SK-N-SH (cell line): ENCODE results near the gene AGBL1. TPM values are rescaled to one million over a fixed set of nuclear protein-coding genes. Genes with fewer than 3 reads are reported as not detected.

ENCODE experiments used
- CTCF ChIA-PET: fragments of 300-600, 350-600 bp; formaldehyde crosslinking; extraction: SDS; loops from one replicate; lab custom pipeline; 2021; lab: Yijun Ruan, JAX
- POLR2A ChIA-PET: fragments of 350-600 bp; sonication (Branson Sonifier 250); formaldehyde crosslinking; extraction: SDS; loops from one replicate; lab custom pipeline; 2020; ENCODE audit warnings: antibody characterized with exemption, inconsistent platforms; lab: Yijun Ruan, JAX
- DNase-seq: peaks from one replicate; pipeline ENCODE4 v3.0.0; 2012
- H2AFZ ChIP-seq: fragments of 200-600 bp; sonication (generic); 2 replicates; pipeline ENCODE4 v1.8.1; 2016; ENCODE audit warnings: antibody characterized with exemption, mild to moderate bottlenecking, low read depth
- H3F3A ChIP-seq: fragments of 200-600 bp; sonication (generic); replicated peaks from 2 replicates; pipeline ENCODE3; 2016; ENCODE audit warnings: antibody characterized with exemption, mild to moderate bottlenecking; ENCODE audit not compliant: insufficient read depth
- H3K27ac ChIP-seq, 2 experiments: fragments of 200-500 bp in 1 of 2; fragments of 200-600 bp in 1 of 2; sonication (Bioruptor generic) in 1 of 2; sonication (generic), shearing (Covaris generic) in 1 of 2; 2 replicates each; pipeline versions ENCODE4 v1.5.1 to v1.6.1; 2014 to 2016; ENCODE audit warnings: low read depth in 2 of 2, inconsistent platforms in 1 of 2, low read length in 1 of 2, mild to moderate bottlenecking in 1 of 2, mixed read lengths in 1 of 2
- H3K27me3 ChIP-seq: fragments of 200-600 bp; sonication (generic), shearing (Covaris generic); 2 replicates; pipeline ENCODE4 v1.6.1; 2016; ENCODE audit warnings: mixed run types; ENCODE audit not compliant: insufficient read depth
- H3K36me3 ChIP-seq, 2 experiments: fragments of 200-500 bp in 1 of 2; fragments of 200-600 bp in 1 of 2; sonication (Bioruptor generic) in 1 of 2; sonication (generic) in 1 of 2; replicated peaks in 1 of 2; 2 replicates each; pipeline versions ENCODE3 to v1.5.1; 2014 to 2016; ENCODE audit warnings: low read length in 1 of 2, mild to moderate bottlenecking in 1 of 2; ENCODE audit not compliant: insufficient read depth in 2 of 2, control insufficient read depth in 1 of 2
- H3K4me1 ChIP-seq, 2 experiments: fragments of 200-500 bp in 1 of 2; fragments of 200-600 bp in 1 of 2; sonication (Bioruptor generic) in 1 of 2; sonication (generic), shearing (Covaris generic) in 1 of 2; 2 replicates each; pipeline versions ENCODE4 v1.5.1 to v1.6.1; 2014 to 2016; ENCODE audit warnings: low read depth in 1 of 2, low read length in 1 of 2, mixed run types in 1 of 2; ENCODE audit not compliant: insufficient read depth in 2 of 2, control insufficient read depth in 1 of 2
- H3K4me2 ChIP-seq: fragments of 200-600 bp; sonication (generic), shearing (Covaris generic); 2 replicates; pipeline ENCODE4 v1.6.1; 2017; ENCODE audit warnings: mixed run types
- H3K4me3 ChIP-seq, 2 experiments: fragments of 200-500 bp in 1 of 2; fragments of 200-600 bp in 1 of 2; sonication (Bioruptor generic) in 1 of 2; sonication (generic), shearing (Covaris generic) in 1 of 2; 2 replicates each; pipeline versions ENCODE4 v1.5.1 to v1.8.1; 2014 to 2016; ENCODE audit warnings: low read depth in 2 of 2, inconsistent platforms in 1 of 2, low read length in 1 of 2, mild to moderate bottlenecking in 1 of 2, mixed read lengths in 1 of 2, moderate library complexity in 1 of 2
- H3K79me2 ChIP-seq: fragments of 200-600 bp; sonication (generic); 2 replicates; pipeline ENCODE4 v1.8.1; 2017; ENCODE audit warnings: mild to moderate bottlenecking; ENCODE audit not compliant: insufficient read depth
- H3K9ac ChIP-seq: fragments of 200-600 bp; sonication (generic); 2 replicates; pipeline ENCODE4 v1.6.1; 2017; ENCODE audit warnings: mixed run types
- H3K9me2 ChIP-seq: fragments of 200-600 bp; sonication (generic); 2 replicates; pipeline ENCODE4 v1.6.1; 2017; ENCODE audit warnings: mixed run types
- H3K9me3 ChIP-seq: fragments of 200-600 bp; sonication (generic); 2 replicates; pipeline ENCODE4 v1.6.1; 2017; ENCODE audit warnings: mixed run types, mild to moderate bottlenecking, moderate library complexity
- H4K20me1 ChIP-seq: fragments of 200-600 bp; sonication (generic); 2 replicates; pipeline ENCODE4 v1.6.1; 2017; ENCODE audit warnings: mild to moderate bottlenecking, mixed run types; ENCODE audit not compliant: insufficient read depth
- CHD2 ChIP-seq: fragments of 150-350 bp; IDR thresholded peaks from 2 replicates; pipeline ENCODE4 v1.6.1; 2018; ENCODE audit warnings: low read length; ENCODE audit not compliant: partially characterized antibody
- CTCF ChIP-seq: fragments of 200-600 bp; sonication (generic); IDR thresholded peaks from 2 replicates; pipeline ENCODE4 v1.6.1; 2017; ENCODE audit warnings: antibody characterized with exemption, mild to moderate bottlenecking, moderate library complexity
- EZH2phosphoT487 ChIP-seq: fragments of 200-600 bp; sonication (generic); IDR thresholded peaks from 2 replicates; pipeline ENCODE4 v1.6.1; 2017; ENCODE audit warnings: low read depth, mixed run types, mild to moderate bottlenecking, antibody characterized with exemption, moderate library complexity, borderline replicate concordance
- FOSL2 ChIP-seq: IDR thresholded peaks from 2 replicates; pipeline ENCODE4 v1.4.0; 2012; ENCODE audit warnings: low read depth, mild to moderate bottlenecking, moderate library complexity, borderline replicate concordance
- FOXM1 ChIP-seq: IDR thresholded peaks from 2 replicates; pipeline ENCODE4 v1.4.0; 2012; ENCODE audit warnings: low read depth, mild to moderate bottlenecking
- GABPA ChIP-seq: IDR thresholded peaks from 2 replicates; pipeline ENCODE4 v1.4.0; 2012; ENCODE audit warnings: low read depth, mild to moderate bottlenecking
- JUND ChIP-seq: IDR thresholded peaks from 2 replicates; pipeline ENCODE4 v1.4.0; 2012
- MAX ChIP-seq: IDR thresholded peaks from 2 replicates; pipeline ENCODE4 v1.4.0; 2012; ENCODE audit warnings: low read depth
- MEF2A ChIP-seq: IDR thresholded peaks from 2 replicates; pipeline ENCODE4 v1.4.0; 2012; ENCODE audit warnings: low read depth, borderline replicate concordance
- MXI1 ChIP-seq: IDR thresholded peaks from 2 replicates; pipeline ENCODE4 v1.6.1; 2012; ENCODE audit warnings: mild to moderate bottlenecking, low read depth, low read length, improper control_type of control experiment
- NFIC ChIP-seq: IDR thresholded peaks from 2 replicates; pipeline ENCODE4 v1.4.0; 2012; ENCODE audit warnings: borderline replicate concordance
- NRF1 ChIP-seq: IDR thresholded peaks from 2 replicates; pipeline ENCODE4 v1.6.1; 2012; ENCODE audit warnings: low read depth, mild to moderate bottlenecking, low read length
- PBX3 ChIP-seq: IDR thresholded peaks from 2 replicates; pipeline ENCODE4; 2012
- POLR2AphosphoS5 ChIP-seq: IDR thresholded peaks from 2 replicates; pipeline ENCODE4 v1.6.1; 2012; ENCODE audit warnings: low read depth, low read length
- RAD21 ChIP-seq: IDR thresholded peaks from 2 replicates; pipeline ENCODE4 v1.6.1; 2012; ENCODE audit warnings: mild to moderate bottlenecking, low read length
- RCOR1 ChIP-seq: fragments of 150-350 bp; IDR thresholded peaks from 2 replicates; pipeline ENCODE4 v1.6.1; 2017; ENCODE audit warnings: antibody characterized with exemption, low read length
- RFX5 ChIP-seq: IDR thresholded peaks from 2 replicates; pipeline ENCODE4 v1.6.1; 2012; ENCODE audit warnings: mild to moderate bottlenecking, improper control_type of control experiment, low read length
- RXRA ChIP-seq: IDR thresholded peaks from 2 replicates; pipeline ENCODE4 v1.4.0; 2012; ENCODE audit warnings: low read depth, mild to moderate bottlenecking, borderline replicate concordance
- TAF1 ChIP-seq: IDR thresholded peaks from 2 replicates; pipeline ENCODE4 v1.6.1; 2012; ENCODE audit warnings: low read depth, mild to moderate bottlenecking, low read length, moderate library complexity, borderline replicate concordance
- TCF12 ChIP-seq: IDR thresholded peaks from 2 replicates; pipeline ENCODE4 v1.4.0; 2012
- TEAD4 ChIP-seq: IDR thresholded peaks from 2 replicates; pipeline ENCODE4 v1.4.0; 2012; ENCODE audit warnings: mild to moderate bottlenecking, borderline replicate concordance; ENCODE audit not compliant: insufficient read depth
- USF1 ChIP-seq: IDR thresholded peaks from 2 replicates; pipeline ENCODE4 v1.4.0; 2012; ENCODE audit warnings: low read depth, borderline replicate concordance
- YY1 ChIP-seq: IDR thresholded peaks from 2 replicates; pipeline ENCODE4 v1.4.0; 2012; ENCODE audit warnings: low read depth, mild to moderate bottlenecking
- ZBTB33 ChIP-seq: IDR thresholded peaks from 2 replicates; pipeline ENCODE4 v1.4.0; 2012; ENCODE audit warnings: low read depth, borderline replicate concordance
- WGBS: methylation state at CpG from one replicate; pipeline ENCODE4 v1.1.6; 2017; ENCODE audit warnings: low lambda C conversion rate; 5-methylcytosine and 5-hydroxymethylcytosine counted together
- polyA plus RNA-seq, 3 experiments: library from polyadenylated mRNA; depleted of rRNA; stranded (reverse); fragments of >200 nt; gene quantifications; 2 replicates each; pipeline ENCODE4 v1.2.3, GENCODE V29; 2012

Gene AGBL1
- polyA plus RNA-seq, 1 of the 3 experiments (the other 2 are of a cell fraction) = not detected

GRCh38 chr15:86349565-86349964 is 269.9 kb downstream of the AGBL1 start:
- no peaks in the 10 kb centered on the region for H3F3A ChIP-seq
- no peaks in the 10 kb centered on the region for H3K27me3 ChIP-seq
- no peaks in the 10 kb centered on the region for H4K20me1 ChIP-seq
- ChIA-PET POLR2A (no interaction called here), CTCF (no interaction called here)
- TF ChIP-seq JUND (no peak), GABPA (no peak), NFIC (no peak), MAX (no peak), TCF12 (no peak), POLR2AphosphoS5 (no peak), TEAD4 (no peak), RCOR1 (no peak), MXI1 (no peak), ZBTB33 (no peak), PBX3 (no peak), USF1 (no peak), MEF2A (no peak), RFX5 (no peak), RXRA (no peak), FOXM1 (no peak), NRF1 (no peak)
- 9% methylated on average over 1 of the region's 1 CpG for WGBS
- H3K4me2 ChIP-seq = no peak overlapping the region
- no peaks in the 10 kb centered on the region for H3K36me3 ChIP-seq
- H3K79me2 ChIP-seq = no peaks in the 10 kb centered on the region
- no peak overlapping the region for H3K9ac ChIP-seq
- no peaks in the 10 kb centered on the region for H3K4me1 ChIP-seq
- no peak overlapping the region for H3K4me3 ChIP-seq
- no peak overlapping the region for H3K27ac ChIP-seq
- no peaks in the 10 kb centered on the region for H3K9me3 ChIP-seq
- H2AFZ ChIP-seq = no peak overlapping the region
- no peak for DNase-seq
- H3K9me2 ChIP-seq = no peaks in the 10 kb centered on the region

GRCh38 chr15:86353213-86353612 is 273.5 kb downstream of the AGBL1 start:
- no peak overlapping the region for H3K27ac ChIP-seq
- H3K4me1 ChIP-seq = no peaks in the 10 kb centered on the region
- H3K9me2 ChIP-seq = no peaks in the 10 kb centered on the region
- ChIA-PET POLR2A (no interaction called here), CTCF (no interaction called here)
- no peaks in the 10 kb centered on the region for H3K9me3 ChIP-seq
- no peak overlapping the region for H3K4me3 ChIP-seq
- no peak overlapping the region for H3K4me2 ChIP-seq
- no peaks in the 10 kb centered on the region for H3K36me3 ChIP-seq
- DNase-seq = no peak
- no peak overlapping the region for H2AFZ ChIP-seq
- H4K20me1 ChIP-seq = no peaks in the 10 kb centered on the region
- no peaks in the 10 kb centered on the region for H3K79me2 ChIP-seq
- no peak overlapping the region for H3K9ac ChIP-seq
- 8% methylated on average over 1 of the region's 1 CpG for WGBS
- H3F3A ChIP-seq = no peaks in the 10 kb centered on the region
- H3K27me3 ChIP-seq = no peaks in the 10 kb centered on the region
- no peak for TF ChIP-seq CTCF
- no peak for TF ChIP-seq PBX3
- no peak for TF ChIP-seq MAX
- no peak for TF ChIP-seq RAD21
- no peak for TF ChIP-seq TAF1
- TF ChIP-seq RCOR1 = no peak
- no peak for TF ChIP-seq POLR2AphosphoS5
- TF ChIP-seq YY1 = no peak
- TF ChIP-seq CHD2 = no peak
- TF ChIP-seq EZH2phosphoT487 = no peak
- no peak for TF ChIP-seq FOSL2
